Body of pancreas (tissue), 4 donors: ENCODE measurements around the gene AGK.

Experiments
- POLR2A ChIP-seq, 3 donors: fragments of 450-650 bp; IDR thresholded peaks; one replicate each; pipeline ENCODE4 v1.6.1; 2016; ENCODE audit warnings: antibody characterized with exemption in 3 of 3, mild to moderate bottlenecking in 2 of 3
- TF ChIP-seq, protein P1 (sequence below), 7 experiments: fragments of 450-650 bp in 4 of 7; fragments of 200-600 bp in 3 of 7; sonication (generic) in 3 of 7; IDR thresholded peaks; one replicate each; pipeline ENCODE4 v1.5.1; 2016 to 2019; ENCODE audit warnings: antibody characterized with exemption in 7 of 7

- TF ChIP-seq, protein P1, sequence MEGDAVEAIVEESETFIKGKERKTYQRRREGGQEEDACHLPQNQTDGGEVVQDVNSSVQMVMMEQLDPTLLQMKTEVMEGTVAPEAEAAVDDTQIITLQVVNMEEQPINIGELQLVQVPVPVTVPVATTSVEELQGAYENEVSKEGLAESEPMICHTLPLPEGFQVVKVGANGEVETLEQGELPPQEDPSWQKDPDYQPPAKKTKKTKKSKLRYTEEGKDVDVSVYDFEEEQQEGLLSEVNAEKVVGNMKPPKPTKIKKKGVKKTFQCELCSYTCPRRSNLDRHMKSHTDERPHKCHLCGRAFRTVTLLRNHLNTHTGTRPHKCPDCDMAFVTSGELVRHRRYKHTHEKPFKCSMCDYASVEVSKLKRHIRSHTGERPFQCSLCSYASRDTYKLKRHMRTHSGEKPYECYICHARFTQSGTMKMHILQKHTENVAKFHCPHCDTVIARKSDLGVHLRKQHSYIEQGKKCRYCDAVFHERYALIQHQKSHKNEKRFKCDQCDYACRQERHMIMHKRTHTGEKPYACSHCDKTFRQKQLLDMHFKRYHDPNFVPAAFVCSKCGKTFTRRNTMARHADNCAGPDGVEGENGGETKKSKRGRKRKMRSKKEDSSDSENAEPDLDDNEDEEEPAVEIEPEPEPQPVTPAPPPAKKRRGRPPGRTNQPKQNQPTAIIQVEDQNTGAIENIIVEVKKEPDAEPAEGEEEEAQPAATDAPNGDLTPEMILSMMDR (IDR thresholded peaks at IDR 0.05) = no peak
- no peak for TF ChIP-seq POLR2A (IDR thresholded peaks at IDR 0.05)
These were observed 125.4 kb downstream of the AGK start for GRCh38 chr7:141676618-141677017.
